Caki2 (cell line): Measurements from ENCODE around the gene LRIT2. TPM values are rescaled to one million over a fixed set of nuclear protein-coding genes. Genes with fewer than 3 reads are reported as not detected.

ENCODE experiments used
- DNase-seq: peaks from one replicate; pipeline ENCODE4 v3.0.0-alpha.2; 2015; ENCODE audit warnings: low read depth
- in situ Hi-C: cut with HindIII; loops from 2 replicates; pipeline ENCODE4 v1.10.0; 2016; ENCODE audit warnings: low sequenced_read_pairs, low pct_unique_long_range_greater_than_20kb, mixed read lengths
- total RNA-seq: library from RNA; depleted of rRNA; stranded (reverse); fragments of >200 nt; shearing (Covaris generic); gene quantifications from 2 replicates; pipeline ENCODE4 v1.2.3, GENCODE V29; 2014; ENCODE audit warnings: low replicate concordance; rRNA removed

LRIT2 gene
- total RNA-seq, result not detected in 2 replicates

GRCh38 chr10:84225427-84226173, at the start of gene LRIT2:
LRIT2 (minus strand) TSS chr10:84225544; CDS start chr10:84225520, 24 bp downstream.
- in situ Hi-C loops, result no loop called here
- no peak for DNase-seq

- no peak for DNase-seq
- in situ Hi-C loops, result no loop called here
These were observed 45.4 kb upstream of the LRIT2 start for GRCh38 chr10:84270708-84271107.

- peak; percentile 7 for DNase-seq
- in situ Hi-C loops, result no loop called here
These were observed 44.4 kb upstream of the LRIT2 start for GRCh38 chr10:84269773-84270172.

- in situ Hi-C loops, result no loop called here
These were observed 43.8 kb upstream of the LRIT2 start for GRCh38 chr10:84269162-84269561.

GRCh38 chr10:84267503-84268126, 42.3 kb upstream of the LRIT2 start:
- peak; percentile 7 for DNase-seq
- in situ Hi-C loops, result no loop called here

More at GRCh38 chr10:84269162-84269561, 43.8 kb upstream of the LRIT2 start:
- DNase-seq, result no peak

GRCh38 chr10:84265418-84265817, 40.1 kb upstream of the LRIT2 start:
- DNase-seq, result no peak
- in situ Hi-C loops, result no loop called here

- in situ Hi-C loops, result no loop called here
- peak; percentile 49 for DNase-seq
These were observed 39.3 kb upstream of the LRIT2 start for GRCh38 chr10:84264611-84265141.

- no peak for DNase-seq
- in situ Hi-C loops, result no loop called here
These were observed 38.4 kb upstream of the LRIT2 start for GRCh38 chr10:84263716-84264115.

GRCh38 chr10:84262190-84262956, 37.0 kb upstream of the LRIT2 start:
- in situ Hi-C loops, result no loop called here
- DNase-seq, result no peak

GRCh38 chr10:84261236-84261915, 36.0 kb upstream of the LRIT2 start:
- no peak for DNase-seq
- in situ Hi-C loops, result no loop called here

GRCh38 chr10:84258034-84258695, 32.8 kb upstream of the LRIT2 start:
- in situ Hi-C loops, result no loop called here
- DNase-seq, result no peak

- DNase-seq, result no peak
- in situ Hi-C loops, result no loop called here
These were observed 32.1 kb upstream of the LRIT2 start for GRCh38 chr10:84257343-84258020.

GRCh38 chr10:84256510-84257342, 31.4 kb upstream of the LRIT2 start:
- DNase-seq, result no peak
- in situ Hi-C loops, result no loop called here

- in situ Hi-C loops, result no loop called here
- no peak for DNase-seq
These were observed 29.5 kb upstream of the LRIT2 start for GRCh38 chr10:84254552-84255478.

- in situ Hi-C loops, result no loop called here
- DNase-seq, result no peak
These were observed 23.4 kb upstream of the LRIT2 start for GRCh38 chr10:84248794-84249193.

GRCh38 chr10:84247496-84247895, 22.2 kb upstream of the LRIT2 start:
- in situ Hi-C loops, result no loop called here
- no peak for DNase-seq
